ENCODE results near the gene CPLX1.
A peak's percentile ranks its signal among the peaks of the same experiment; 100 is the strongest.

The CPLX1 gene

GRCh38 chr4:835148-836002, 9.4 kb upstream of the CPLX1 start:
- peak in 2 of 42 donors; percentile 2 to 11 for DNase-seq
- intact Hi-C loops (cut with DNase I): no loop called here

DNA sequence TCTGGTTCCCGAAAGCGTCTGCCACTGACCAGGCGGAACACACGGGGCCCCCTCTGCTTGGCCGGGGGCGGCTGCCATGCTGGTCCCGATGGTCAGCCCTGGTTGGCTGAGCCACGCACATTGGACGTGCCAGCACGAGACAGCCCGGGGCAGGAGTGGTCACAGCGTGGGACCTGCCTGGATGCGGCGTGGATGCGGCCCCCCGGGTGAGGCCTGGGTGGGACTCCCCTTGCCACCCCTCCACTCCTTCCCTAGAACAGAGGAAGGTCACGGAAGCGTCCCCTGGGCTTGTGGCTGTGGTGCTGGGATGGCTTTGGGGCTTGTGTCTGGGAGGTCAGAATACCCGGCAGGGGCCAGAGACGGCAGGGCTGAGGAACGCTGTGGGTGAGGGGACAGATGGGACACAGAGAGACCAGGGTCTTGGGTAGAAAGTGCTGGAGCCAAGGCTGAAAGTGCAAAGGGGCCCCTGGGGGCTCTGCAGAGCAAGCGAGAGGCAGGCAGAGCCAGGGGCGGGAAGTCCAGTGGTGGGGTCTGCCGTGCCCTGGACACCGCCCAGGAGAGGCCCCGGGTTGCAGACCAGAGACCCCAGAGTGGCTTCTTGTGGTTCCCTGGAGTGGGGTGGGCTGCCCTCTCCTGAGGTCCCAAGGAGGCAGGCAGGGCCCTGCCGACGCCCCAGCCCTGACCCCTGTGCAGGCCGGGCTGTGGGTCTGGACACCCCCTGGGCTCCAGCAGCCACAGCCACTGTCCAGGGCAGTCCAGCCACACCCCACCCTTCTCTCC, 8.6 kb upstream of the CPLX1 start:
- intact Hi-C loops (cut with DNase I): no loop called here
- DNase-seq: peak in 1 of 42 donors; percentile 5

DNA sequence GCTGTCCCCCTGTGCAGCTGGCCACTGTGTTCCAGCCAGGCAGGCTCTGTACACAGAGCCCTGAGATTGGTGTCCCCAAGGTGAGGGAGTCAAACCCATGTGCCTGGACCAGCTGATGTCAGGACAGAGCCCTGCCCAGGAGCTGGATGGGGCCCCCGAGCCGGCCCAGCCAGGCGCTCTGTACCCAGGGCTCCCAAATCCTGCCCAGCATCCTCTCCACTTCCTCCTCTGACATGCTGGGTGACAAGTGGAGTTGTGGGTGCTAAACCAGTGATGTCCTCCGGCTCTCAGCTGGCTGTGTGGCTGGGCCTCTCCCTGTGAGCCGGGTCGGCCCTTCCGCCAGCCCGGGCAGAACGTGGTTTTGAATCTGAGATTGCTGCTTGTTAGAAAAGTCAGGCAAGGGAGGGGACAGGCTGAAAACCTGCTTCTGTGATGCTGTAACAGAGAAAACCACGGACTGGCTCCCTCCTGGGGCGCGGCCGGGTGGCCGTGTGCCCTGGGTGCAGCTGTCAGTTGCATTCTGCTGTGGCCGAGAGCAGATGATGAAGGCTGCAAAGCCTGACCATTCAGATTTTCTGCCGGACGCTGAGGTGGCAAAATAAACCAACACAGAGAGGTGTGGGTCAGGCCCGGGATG, 7.9 kb upstream of the CPLX1 start:
- no peak for DNase-seq
- intact Hi-C loops (cut with DNase I): no loop called here

DNA sequence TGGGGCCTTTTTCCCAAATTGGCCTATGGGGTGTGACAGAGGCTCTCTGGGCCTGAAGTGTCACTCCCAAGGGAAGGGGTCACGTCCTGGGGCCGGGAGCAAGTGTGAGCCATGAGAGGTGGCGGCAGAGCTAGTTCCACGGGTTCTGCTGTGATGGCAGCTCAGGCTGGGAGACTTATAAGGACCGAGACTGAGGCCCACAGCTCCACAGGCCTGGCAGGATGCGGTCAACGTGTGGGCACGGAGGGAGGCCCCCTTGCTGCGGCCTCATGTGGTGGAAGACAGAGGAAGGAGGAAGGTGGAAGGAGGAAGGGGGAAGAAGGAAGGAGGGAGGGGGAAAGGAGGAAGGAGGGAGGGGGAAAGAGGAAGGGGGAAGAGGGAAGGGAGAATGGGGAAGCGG, 7.2 kb upstream of the CPLX1 start:
- intact Hi-C loops (cut with DNase I): no loop called here
- DNase-seq: peak in 2 of 42 donors; percentile 4 to 8

GRCh38 chr4:832536-832935, 6.6 kb upstream of the CPLX1 start:
- DNase-seq: peak in 2 of 42 donors; percentile 5 to 9
- intact Hi-C loops (cut with DNase I): no loop called here

DNA sequence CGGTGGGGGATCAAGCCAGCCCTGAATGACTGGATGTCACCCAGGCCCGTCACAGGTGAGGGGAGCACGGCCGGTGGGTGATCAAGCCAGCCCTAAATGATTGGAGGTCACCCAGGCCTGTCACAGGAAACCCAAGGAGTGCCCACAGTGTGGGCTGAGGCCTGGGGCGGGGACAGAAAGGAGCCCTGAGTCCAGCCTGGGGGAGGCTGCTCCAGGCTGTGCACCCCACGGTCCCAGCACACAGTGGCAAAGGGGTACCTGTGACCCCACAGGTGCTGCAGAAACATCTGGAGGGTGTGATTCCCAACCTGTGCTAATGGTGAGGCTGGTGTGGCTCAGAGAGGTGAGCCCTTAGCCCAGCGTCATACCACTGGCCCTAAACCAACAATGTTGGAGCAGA, 6.2 kb upstream of the CPLX1 start:
- intact Hi-C loops (cut with DNase I): no loop called here
- no peak for DNase-seq

DNA sequence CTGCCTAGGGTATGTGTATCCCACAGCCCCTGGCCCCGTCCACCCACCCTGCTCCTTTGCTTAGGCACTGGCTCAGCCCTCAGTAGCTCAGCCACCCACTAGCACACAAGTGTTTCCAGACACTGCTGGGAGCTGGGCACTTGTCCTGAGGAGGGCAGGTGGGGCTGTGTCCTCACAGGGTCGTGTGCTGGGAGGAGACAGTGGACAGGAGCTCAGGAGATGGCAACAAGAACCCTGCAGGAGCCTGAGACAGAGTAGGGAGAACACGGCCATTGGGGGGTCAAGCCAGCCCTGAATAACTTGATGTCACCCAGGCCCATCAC, 5.5 kb upstream of the CPLX1 start:
- intact Hi-C loops (cut with DNase I): no loop called here
- DNase-seq: peak in 2 of 42 donors; percentile 4 to 7

GRCh38 chr4:830601-831482, 4.9 kb upstream of the CPLX1 start:
- intact Hi-C loops (cut with DNase I): no loop called here

DNA sequence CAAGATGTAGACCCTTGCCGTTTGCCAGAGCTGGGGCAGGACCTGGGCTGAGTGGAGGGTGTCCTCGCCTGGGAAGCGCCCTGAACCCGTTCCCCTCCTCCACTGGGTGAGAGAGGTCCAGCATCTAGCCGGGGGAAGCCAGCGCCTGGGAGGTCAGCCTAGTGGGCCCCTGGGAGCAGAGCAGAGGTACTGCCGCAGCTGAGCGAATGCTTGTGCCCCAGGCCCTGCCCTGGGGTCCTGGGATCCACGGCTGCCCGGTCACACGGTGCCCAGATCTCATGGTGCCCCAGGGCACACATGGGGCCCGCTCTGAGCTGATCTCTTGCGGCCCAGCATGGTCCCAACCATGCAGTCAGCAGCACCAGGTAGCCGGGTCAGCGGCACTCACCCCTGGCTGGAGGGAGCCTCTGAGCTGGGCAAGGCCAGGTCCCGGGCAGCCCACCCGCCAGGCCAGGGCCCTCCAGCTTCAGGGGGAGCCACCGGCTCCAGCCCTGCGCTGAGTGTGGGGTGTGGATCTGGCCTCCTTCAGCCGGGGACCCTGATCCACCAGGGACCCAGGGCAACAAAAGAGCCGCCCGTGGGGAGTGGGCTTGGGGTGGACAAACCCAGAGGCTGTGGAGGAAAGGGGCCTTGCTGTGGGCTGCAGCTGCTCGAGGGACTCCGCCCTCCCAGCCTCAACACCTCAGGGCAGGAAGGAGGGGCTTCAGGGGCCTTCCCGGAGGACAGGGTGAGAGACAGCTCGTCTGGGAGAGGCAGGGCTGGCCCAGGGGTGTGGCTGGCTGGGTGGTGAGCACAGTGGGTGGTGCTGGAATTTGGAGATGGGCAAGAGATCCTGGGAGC, 4.1 kb upstream of the CPLX1 start:
- DNase-seq: peak in 6 of 42 donors; percentile 5 to 20 (median 14)
- intact Hi-C loops (cut with DNase I): no loop called here

More at GRCh38 chr4:830601-831482, 4.9 kb upstream of the CPLX1 start:
- DNase-seq: peak in 3 of 42 donors; percentile 4 to 11 (median 5)

GRCh38 chr4:829291-829690, 3.4 kb upstream of the CPLX1 start:
- intact Hi-C loops (cut with DNase I): no loop called here
- peak in 3 of 42 donors; percentile 14 to 19 (median 15) for DNase-seq

GRCh38 chr4:828641-829271, 2.8 kb upstream of the CPLX1 start:
- DNase-seq: peak in 5 of 42 donors; percentile 5 to 29 (median 16)
- intact Hi-C loops (cut with DNase I): no loop called here

- DNase-seq: peak in 6 of 42 donors; percentile 4 to 28 (median 12)
- intact Hi-C loops (cut with DNase I): no loop called here
Observed at GRCh38 chr4:827209-828081, 1.5 kb upstream of the CPLX1 start.

- intact Hi-C loops (cut with DNase I): no loop called here
- DNase-seq: peak in 7 of 42 donors; percentile 6 to 28 (median 13)
Observed at GRCh38 chr4:826508-827208, 729 bp upstream of the CPLX1 start.

- intact Hi-C loops (cut with DNase I): no loop called here
- DNase-seq: peak in 7 of 42 donors; percentile 13 to 60 (median 26)
Observed at GRCh38 chr4:825063-825970, 612 bp downstream of the CPLX1 start.

Data from head of caudate nucleus (tissue), 42 donors.